SK-N-SH (cell line): ENCODE measurements around the gene XIRP2. TPM values are rescaled to one million over a fixed set of nuclear protein-coding genes. Genes with fewer than 3 reads are reported as not detected.

ENCODE experiments used
- CTCF ChIA-PET: fragments of 300-600, 350-600 bp; formaldehyde crosslinking; extraction: SDS; loops from one replicate; lab custom pipeline; 2021; lab: Yijun Ruan, JAX
- POLR2A ChIA-PET: fragments of 350-600 bp; sonication (Branson Sonifier 250); formaldehyde crosslinking; extraction: SDS; loops from one replicate; lab custom pipeline; 2020; ENCODE audit warnings: antibody characterized with exemption, inconsistent platforms; lab: Yijun Ruan, JAX
- DNase-seq: peaks from one replicate; pipeline ENCODE4 v3.0.0; 2012
- H2AFZ ChIP-seq: fragments of 200-600 bp; sonication (generic); 2 replicates; pipeline ENCODE4 v1.8.1; 2016; ENCODE audit warnings: antibody characterized with exemption, mild to moderate bottlenecking, low read depth
- H3F3A ChIP-seq: fragments of 200-600 bp; sonication (generic); replicated peaks from 2 replicates; pipeline ENCODE3; 2016; ENCODE audit warnings: antibody characterized with exemption, mild to moderate bottlenecking; ENCODE audit not compliant: insufficient read depth
- H3K27ac ChIP-seq, 2 experiments: fragments of 200-500 bp in 1 of 2; fragments of 200-600 bp in 1 of 2; sonication (Bioruptor generic) in 1 of 2; sonication (generic), shearing (Covaris generic) in 1 of 2; 2 replicates each; pipeline versions ENCODE4 v1.5.1 to v1.6.1; 2014 to 2016; ENCODE audit warnings: low read depth in 2 of 2, inconsistent platforms in 1 of 2, low read length in 1 of 2, mild to moderate bottlenecking in 1 of 2, mixed read lengths in 1 of 2
- H3K27me3 ChIP-seq: fragments of 200-600 bp; sonication (generic), shearing (Covaris generic); 2 replicates; pipeline ENCODE4 v1.6.1; 2016; ENCODE audit warnings: mixed run types; ENCODE audit not compliant: insufficient read depth
- H3K36me3 ChIP-seq, 2 experiments: fragments of 200-500 bp in 1 of 2; fragments of 200-600 bp in 1 of 2; sonication (Bioruptor generic) in 1 of 2; sonication (generic) in 1 of 2; replicated peaks in 1 of 2; 2 replicates each; pipeline versions ENCODE3 to v1.5.1; 2014 to 2016; ENCODE audit warnings: low read length in 1 of 2, mild to moderate bottlenecking in 1 of 2; ENCODE audit not compliant: insufficient read depth in 2 of 2, control insufficient read depth in 1 of 2
- H3K4me1 ChIP-seq, 2 experiments: fragments of 200-500 bp in 1 of 2; fragments of 200-600 bp in 1 of 2; sonication (Bioruptor generic) in 1 of 2; sonication (generic), shearing (Covaris generic) in 1 of 2; 2 replicates each; pipeline versions ENCODE4 v1.5.1 to v1.6.1; 2014 to 2016; ENCODE audit warnings: low read depth in 1 of 2, low read length in 1 of 2, mixed run types in 1 of 2; ENCODE audit not compliant: insufficient read depth in 2 of 2, control insufficient read depth in 1 of 2
- H3K4me2 ChIP-seq: fragments of 200-600 bp; sonication (generic), shearing (Covaris generic); 2 replicates; pipeline ENCODE4 v1.6.1; 2017; ENCODE audit warnings: mixed run types
- H3K4me3 ChIP-seq, 2 experiments: fragments of 200-500 bp in 1 of 2; fragments of 200-600 bp in 1 of 2; sonication (Bioruptor generic) in 1 of 2; sonication (generic), shearing (Covaris generic) in 1 of 2; 2 replicates each; pipeline versions ENCODE4 v1.5.1 to v1.8.1; 2014 to 2016; ENCODE audit warnings: low read depth in 2 of 2, inconsistent platforms in 1 of 2, low read length in 1 of 2, mild to moderate bottlenecking in 1 of 2, mixed read lengths in 1 of 2, moderate library complexity in 1 of 2
- H3K79me2 ChIP-seq: fragments of 200-600 bp; sonication (generic); 2 replicates; pipeline ENCODE4 v1.8.1; 2017; ENCODE audit warnings: mild to moderate bottlenecking; ENCODE audit not compliant: insufficient read depth
- H3K9ac ChIP-seq: fragments of 200-600 bp; sonication (generic); 2 replicates; pipeline ENCODE4 v1.6.1; 2017; ENCODE audit warnings: mixed run types
- H3K9me2 ChIP-seq: fragments of 200-600 bp; sonication (generic); 2 replicates; pipeline ENCODE4 v1.6.1; 2017; ENCODE audit warnings: mixed run types
- H3K9me3 ChIP-seq: fragments of 200-600 bp; sonication (generic); 2 replicates; pipeline ENCODE4 v1.6.1; 2017; ENCODE audit warnings: mixed run types, mild to moderate bottlenecking, moderate library complexity
- H4K20me1 ChIP-seq: fragments of 200-600 bp; sonication (generic); 2 replicates; pipeline ENCODE4 v1.6.1; 2017; ENCODE audit warnings: mild to moderate bottlenecking, mixed run types; ENCODE audit not compliant: insufficient read depth
- CHD2 ChIP-seq: fragments of 150-350 bp; IDR thresholded peaks from 2 replicates; pipeline ENCODE4 v1.6.1; 2018; ENCODE audit warnings: low read length; ENCODE audit not compliant: partially characterized antibody
- ELF1 ChIP-seq: IDR thresholded peaks from 2 replicates; pipeline ENCODE4 v1.4.0; 2012
- FOXM1 ChIP-seq: IDR thresholded peaks from 2 replicates; pipeline ENCODE4 v1.4.0; 2012; ENCODE audit warnings: low read depth, mild to moderate bottlenecking
- GABPA ChIP-seq: IDR thresholded peaks from 2 replicates; pipeline ENCODE4 v1.4.0; 2012; ENCODE audit warnings: low read depth, mild to moderate bottlenecking
- GATA2 ChIP-seq: sonication (generic); formaldehyde crosslinking; IDR thresholded peaks from 2 replicates; pipeline ENCODE4 v1.5.0; 2020; ENCODE audit warnings: mild to moderate bottlenecking, missing genetic modification reagents
- JUND ChIP-seq: IDR thresholded peaks from 2 replicates; pipeline ENCODE4 v1.4.0; 2012
- MAX ChIP-seq: IDR thresholded peaks from 2 replicates; pipeline ENCODE4 v1.4.0; 2012; ENCODE audit warnings: low read depth
- NFIC ChIP-seq: IDR thresholded peaks from 2 replicates; pipeline ENCODE4 v1.4.0; 2012; ENCODE audit warnings: borderline replicate concordance
- NRF1 ChIP-seq: IDR thresholded peaks from 2 replicates; pipeline ENCODE4 v1.6.1; 2012; ENCODE audit warnings: low read depth, mild to moderate bottlenecking, low read length
- RAD21 ChIP-seq: IDR thresholded peaks from 2 replicates; pipeline ENCODE4 v1.6.1; 2012; ENCODE audit warnings: mild to moderate bottlenecking, low read length
- RCOR1 ChIP-seq: fragments of 150-350 bp; IDR thresholded peaks from 2 replicates; pipeline ENCODE4 v1.6.1; 2017; ENCODE audit warnings: antibody characterized with exemption, low read length
- REST ChIP-seq: IDR thresholded peaks from 2 replicates; pipeline ENCODE4 v1.6.1; 2012; ENCODE audit warnings: mild to moderate bottlenecking, low read depth, low read length, moderate library complexity
- RXRA ChIP-seq: IDR thresholded peaks from 2 replicates; pipeline ENCODE4 v1.4.0; 2012; ENCODE audit warnings: low read depth, mild to moderate bottlenecking, borderline replicate concordance
- SIN3A ChIP-seq: IDR thresholded peaks from 2 replicates; pipeline ENCODE4 v1.6.1; 2012; ENCODE audit warnings: low read depth, mild to moderate bottlenecking, low read length, moderate library complexity, borderline replicate concordance
- TEAD4 ChIP-seq: IDR thresholded peaks from 2 replicates; pipeline ENCODE4 v1.4.0; 2012; ENCODE audit warnings: mild to moderate bottlenecking, borderline replicate concordance; ENCODE audit not compliant: insufficient read depth
- YY1 ChIP-seq: IDR thresholded peaks from 2 replicates; pipeline ENCODE4 v1.4.0; 2012; ENCODE audit warnings: low read depth, mild to moderate bottlenecking
- ZBTB33 ChIP-seq: IDR thresholded peaks from 2 replicates; pipeline ENCODE4 v1.4.0; 2012; ENCODE audit warnings: low read depth, borderline replicate concordance
- WGBS: methylation state at CpG from one replicate; pipeline ENCODE4 v1.1.6; 2017; ENCODE audit warnings: low lambda C conversion rate; 5-methylcytosine and 5-hydroxymethylcytosine counted together
- polyA plus RNA-seq, 3 experiments: library from polyadenylated mRNA; depleted of rRNA; stranded (reverse); fragments of >200 nt; gene quantifications; 2 replicates each; pipeline ENCODE4 v1.2.3, GENCODE V29; 2012

XIRP2 gene
- polyA plus RNA-seq, 1 of the 3 experiments (the other 2 are of a cell fraction), result 0.02 TPM

- peaks cover 8% of the 10 kb centered on the region in 2 experiments; a peak in 2 of 4 replicates for H3K4me1 ChIP-seq
- no peaks in the 10 kb centered on the region for H3K9me3 ChIP-seq
- H3K9me2 ChIP-seq, result no peaks in the 10 kb centered on the region
- POLR2A ChIA-PET, result no interaction called here
- TF ChIP-seq JUND (no peak), TEAD4 (no peak), FOXM1 (no peak), ELF1 (no peak), REST (no peak), GABPA (no peak), RXRA (no peak), CHD2 (no peak), GATA2 (CRISPR knock-in tag) (no peak), RCOR1 (no peak), ZBTB33 (no peak), SIN3A (no peak), MAX (no peak), NFIC (no peak), RAD21 (no peak), NRF1 (no peak), YY1 (no peak)
- no peak overlapping the region for H3K27ac ChIP-seq
- 85% methylated on average over 5 of the region's 5 CpGs for WGBS
- no peak overlapping the region for H3K4me3 ChIP-seq
- no peaks in the 10 kb centered on the region for H3K27me3 ChIP-seq
- no peak for DNase-seq
- no peak overlapping the region for H3K9ac ChIP-seq
- no peak overlapping the region for H2AFZ ChIP-seq
- H3K79me2 ChIP-seq, result no peaks in the 10 kb centered on the region
- H3F3A ChIP-seq, result peaks cover 4% of the 10 kb centered on the region
- CTCF ChIA-PET, result interaction anchor here (4.2 kb wide), 1 partner anchor 12 kb away, joined by 24 read pairs; no protein-coding TSS in a partner anchor
- H4K20me1 ChIP-seq, result no peaks in the 10 kb centered on the region
- H3K4me2 ChIP-seq, result no peak overlapping the region
- no peaks in the 10 kb centered on the region for H3K36me3 ChIP-seq
These were observed 311.7 kb downstream of the XIRP2 start for GRCh38 chr2:167200019-167200418.
